DND-41 (cell line): Measurements from ENCODE around the gene BMP7.

ENCODE experiments used
- ATAC-seq: fragments of 200-7000 bp; cut with Tn5 transposase; 3 replicates; pipeline ENCODE4 v1.9.1; 2021; ENCODE audit warnings: low read depth; ENCODE audit not compliant: insufficient read depth
- DNase-seq: peaks from one replicate; pipeline ENCODE4 v3.0.0-alpha.2; 2020
- H2AFZ ChIP-seq: 2 replicates; pipeline ENCODE4 v1.6.0; 2012; ENCODE audit warnings: low read depth, low read length
- H3K27ac ChIP-seq: 2 replicates; pipeline ENCODE4 v1.5.1; 2012; ENCODE audit warnings: low read length, inconsistent platforms
- H3K27me3 ChIP-seq: fragments of 200-600 bp; sonication (generic); 2 replicates; pipeline ENCODE4 v1.6.0; 2012; ENCODE audit warnings: low read length, mild to moderate bottlenecking, inconsistent platforms; ENCODE audit not compliant: insufficient read depth, poor library complexity
- H3K36me3 ChIP-seq: 2 replicates; pipeline ENCODE4 v1.5.1; 2012; ENCODE audit warnings: low read length, inconsistent platforms; ENCODE audit not compliant: insufficient read depth
- H3K4me1 ChIP-seq: 2 replicates; pipeline ENCODE4 v1.5.1; 2012; ENCODE audit warnings: mild to moderate bottlenecking, low read length; ENCODE audit not compliant: insufficient read depth
- H3K4me2 ChIP-seq: 2 replicates; pipeline ENCODE4 v1.6.0; 2012; ENCODE audit warnings: mild to moderate bottlenecking, moderate library complexity, low read length, inconsistent platforms; ENCODE audit not compliant: insufficient read depth
- H3K4me3 ChIP-seq, 2 experiments: fragments of 200-600 bp in 1 of 2; shearing (Covaris generic) in 1 of 2; 2 replicates each; pipeline ENCODE4 v1.5.1; 2012 to 2016; ENCODE audit warnings: inconsistent platforms in 2 of 2, low read length in 2 of 2, mild to moderate bottlenecking in 2 of 2, low read depth in 1 of 2, moderate library complexity in 1 of 2
- H3K79me2 ChIP-seq: 2 replicates; pipeline ENCODE4 v1.6.0; 2012; ENCODE audit warnings: low read length, inconsistent platforms; ENCODE audit not compliant: insufficient read depth
- H3K9ac ChIP-seq: 2 replicates; pipeline ENCODE4 v1.6.0; 2012; ENCODE audit warnings: low read depth, mild to moderate bottlenecking, inconsistent platforms, low read length, moderate library complexity
- H3K9me3 ChIP-seq: 2 replicates; pipeline ENCODE4 v1.5.1; 2012; ENCODE audit warnings: low read length, moderate library complexity, mild to moderate bottlenecking, inconsistent platforms; ENCODE audit not compliant: insufficient read depth, severe bottlenecking
- H4K20me1 ChIP-seq: 2 replicates; pipeline ENCODE4 v1.6.0; 2012; ENCODE audit warnings: low read length; ENCODE audit not compliant: insufficient read depth
- CTCF ChIP-seq: IDR thresholded peaks from 2 replicates; pipeline ENCODE4 v1.5.1; 2012; ENCODE audit warnings: borderline replicate concordance, low read length, moderate library complexity, mild to moderate bottlenecking; ENCODE audit not compliant: poor library complexity, severe bottlenecking; ENCODE audit errors: extremely low read depth
- EZH2 ChIP-seq: IDR thresholded peaks from 3 replicates; pipeline ENCODE4 v1.6.1; 2012; ENCODE audit warnings: borderline replicate concordance, low read depth, mild to moderate bottlenecking, moderate library complexity, low read length, inconsistent platforms; ENCODE audit not compliant: severe bottlenecking

The BMP7 gene

GRCh38 chr20:57169162-57169561 lies 97.3 kb downstream of the BMP7 start:
- Histone ChIP-seq H2AFZ (no peak overlapping the region), H3K4me1 (no peaks in the 10 kb centered on the region), H3K9me3 (no peaks in the 10 kb centered on the region), H3K4me3 (no peak overlapping the region), H3K27ac (no peak overlapping the region), H3K27me3 (peaks cover 4% of the 10 kb centered on the region), H3K4me2 (no peak overlapping the region), H3K36me3 (no peaks in the 10 kb centered on the region), H3K9ac (no peak overlapping the region), H3K79me2 (no peaks in the 10 kb centered on the region), H4K20me1 (0 out of 2 replicates have a peak, but pooled peaks cover 3% of the 10 kb centered on the region)
- DNase-seq (no peak), ATAC-seq (no peak)
- TF ChIP-seq EZH2, result no peak
- no peak for TF ChIP-seq CTCF

- no peak for TF ChIP-seq EZH2
- TF ChIP-seq CTCF, result no peak
Observed at GRCh38 chr20:57167971-57168701, 98.3 kb downstream of the BMP7 start.

GRCh38 chr20:57167292-57167655 lies 99.2 kb downstream of the BMP7 start:
- no peak for ATAC-seq

More at GRCh38 chr20:57167971-57168701, 98.3 kb downstream of the BMP7 start:
- Histone ChIP-seq H3K4me3 (no peak overlapping the region), H3K36me3 (no peaks in the 10 kb centered on the region), H2AFZ (no peak overlapping the region), H3K79me2 (no peaks in the 10 kb centered on the region), H3K4me1 (no peaks in the 10 kb centered on the region), H3K27ac (no peak overlapping the region), H3K9me3 (no peaks in the 10 kb centered on the region), H3K27me3 (peaks cover 4% of the 10 kb centered on the region), H4K20me1 (0 out of 2 replicates have a peak, but pooled peaks cover 3% of the 10 kb centered on the region), H3K4me2 (no peak overlapping the region), H3K9ac (no peak overlapping the region)
- ATAC-seq (no peak), DNase-seq (no peak)

More at GRCh38 chr20:57167292-57167655, 99.2 kb downstream of the BMP7 start:
- H2AFZ ChIP-seq, result no peak overlapping the region
- H3K27ac ChIP-seq, result no peak overlapping the region
- TF ChIP-seq CTCF, result no peak
- no peak for TF ChIP-seq EZH2
- peaks cover 4% of the 10 kb centered on the region for H3K27me3 ChIP-seq
- no peaks in the 10 kb centered on the region for H3K79me2 ChIP-seq
- H3K4me3 ChIP-seq, result no peak overlapping the region
- 0 out of 2 replicates have a peak, but pooled peaks cover 3% of the 10 kb centered on the region for H4K20me1 ChIP-seq
- H3K36me3 ChIP-seq, result no peaks in the 10 kb centered on the region
- no peak overlapping the region for H3K4me2 ChIP-seq
- no peak overlapping the region for H3K9ac ChIP-seq
- DNase-seq, result no peak
- no peaks in the 10 kb centered on the region for H3K4me1 ChIP-seq
- H3K9me3 ChIP-seq, result no peaks in the 10 kb centered on the region
